WTC11 (cell line): Measurements from ENCODE around the gene WAC. TPM values are rescaled to one million over a fixed set of nuclear protein-coding genes. Genes with fewer than 3 reads are reported as not detected.
"Not testable (repeated sequence)": the region's sequence is repeated elsewhere in the genome, so short reads cannot be mapped to it uniquely, and the experiment has no call there.

Experiments
- ATAC-seq: fragments of 200-7000 bp; cut with Tn5 transposase; 2 replicates; pipeline ENCODE4 v1.10.0; 2021; ENCODE audit warnings: mild to moderate bottlenecking, moderate library complexity
- CTCF ChIA-PET: fragments of 300-600 bp; sonication (Branson Sonifier 250); formaldehyde crosslinking; loops from one replicate; lab custom pipeline; 2021; ENCODE audit warnings: antibody characterized with exemption; lab: Charles Lee
- POLR2A ChIA-PET: fragments of 350-600 bp; sonication (Branson Sonifier 250); formaldehyde crosslinking; loops from one replicate; lab custom pipeline; 2021; ENCODE audit warnings: antibody characterized with exemption; lab: Charles Lee
- DNase-seq: peaks from one replicate; pipeline ENCODE4 v3.0.0; 2021; ENCODE audit warnings: low spot score
- H3K27ac Mint-ChIP-seq: 2 replicates; pipeline ENCODE4 v1.8.0; 2021; ENCODE audit warnings: mixed read lengths
- H3K27me3 Mint-ChIP-seq: 2 replicates; pipeline ENCODE4 v1.8.0; 2021; ENCODE audit warnings: low read depth, mild to moderate bottlenecking, moderate library complexity, mixed read lengths
- H3K36me3 Mint-ChIP-seq: 2 replicates; pipeline ENCODE4 v1.8.0; 2021; ENCODE audit warnings: mixed read lengths
- H3K4me1 Mint-ChIP-seq: 2 replicates; pipeline ENCODE4 v1.8.0; 2022; ENCODE audit warnings: mixed read lengths
- H3K4me3 Mint-ChIP-seq: 2 replicates; pipeline ENCODE4 v1.8.0; 2021; ENCODE audit warnings: mild to moderate bottlenecking, moderate library complexity, mixed read lengths
- H3K9me3 Mint-ChIP-seq: 2 replicates; pipeline ENCODE4 v1.8.0; 2021; ENCODE audit warnings: mixed read lengths
- CBFB ChIP-seq: sonication (generic); formaldehyde crosslinking; IDR thresholded peaks from 2 replicates; pipeline ENCODE4 v1.8.1; 2022; ENCODE audit warnings: mild to moderate bottlenecking, low read depth, missing genetic modification reagents
- ELF4 ChIP-seq: sonication (generic); formaldehyde crosslinking; IDR thresholded peaks from 2 replicates; pipeline ENCODE4 v1.8.1; 2022; ENCODE audit warnings: low read depth, mild to moderate bottlenecking, moderate library complexity, missing genetic modification reagents
- ESRRA ChIP-seq: sonication (generic); formaldehyde crosslinking; IDR thresholded peaks from 2 replicates; pipeline ENCODE4 v1.8.1; 2022; ENCODE audit warnings: mild to moderate bottlenecking, missing genetic modification reagents, borderline replicate concordance
- FOXP1 ChIP-seq: sonication (generic); formaldehyde crosslinking; IDR thresholded peaks from 2 replicates; pipeline ENCODE4 v1.8.0; 2022; ENCODE audit warnings: missing genetic modification reagents, mild to moderate bottlenecking, moderate library complexity, borderline replicate concordance
- JAZF1 ChIP-seq: fragments of 250-450 bp; sonication (Bioruptor Pico); IDR thresholded peaks from 2 replicates; pipeline ENCODE4 v1.9.0; 2021; ENCODE audit warnings: moderate library complexity, mild to moderate bottlenecking, inconsistent platforms
- JUN ChIP-seq: sonication (generic); formaldehyde crosslinking; IDR thresholded peaks from 2 replicates; pipeline ENCODE4 v1.8.0; 2023; ENCODE audit warnings: mild to moderate bottlenecking, missing genetic modification reagents
- KAT7 ChIP-seq: sonication (generic); formaldehyde crosslinking; IDR thresholded peaks from 2 replicates; pipeline ENCODE4 v1.8.1; 2023; ENCODE audit warnings: missing genetic modification reagents, mild to moderate bottlenecking, borderline replicate concordance
- MYBL2 ChIP-seq: sonication (generic); formaldehyde crosslinking; IDR thresholded peaks from 2 replicates; pipeline ENCODE4 v1.8.1; 2023; ENCODE audit warnings: mild to moderate bottlenecking, moderate library complexity, missing genetic modification reagents
- NFE2L1 ChIP-seq: sonication (generic); formaldehyde crosslinking; IDR thresholded peaks from 2 replicates; pipeline ENCODE4 v1.8.1; 2023; ENCODE audit warnings: missing genetic modification reagents
- NR2C2 ChIP-seq: sonication (generic); formaldehyde crosslinking; IDR thresholded peaks from 2 replicates; pipeline ENCODE4 v1.8.0; 2022; ENCODE audit warnings: mild to moderate bottlenecking, missing genetic modification reagents
- RELA ChIP-seq: sonication (generic); formaldehyde crosslinking; IDR thresholded peaks from 2 replicates; pipeline ENCODE4 v1.8.1; 2022; ENCODE audit warnings: missing genetic modification reagents, mild to moderate bottlenecking, borderline replicate concordance
- TEAD1 ChIP-seq: sonication (generic); formaldehyde crosslinking; IDR thresholded peaks from 2 replicates; pipeline ENCODE4 v1.8.0; 2022; ENCODE audit warnings: mild to moderate bottlenecking, missing genetic modification reagents
- ZNF138 ChIP-seq: sonication (generic); formaldehyde crosslinking; conservative IDR thresholded peaks from 2 replicates; pipeline ENCODE4 v1.8.1; 2022; ENCODE audit warnings: mild to moderate bottlenecking, moderate library complexity, missing genetic modification reagents
- ZNF317 ChIP-seq: sonication (generic); formaldehyde crosslinking; IDR thresholded peaks from 2 replicates; pipeline ENCODE4 v1.8.1; 2023; ENCODE audit warnings: low read depth, mild to moderate bottlenecking, moderate library complexity, missing genetic modification reagents, borderline replicate concordance
- ZNF396 ChIP-seq: fragments of 250-450 bp; sonication (Bioruptor Pico); IDR thresholded peaks from 2 replicates; pipeline ENCODE4 v1.8.0; 2021; ENCODE audit warnings: mild to moderate bottlenecking, moderate library complexity, borderline replicate concordance
- ZNF416 ChIP-seq: fragments of 250-450 bp; sonication (Bioruptor Pico); IDR thresholded peaks from 2 replicates; pipeline ENCODE4 v1.9.0; 2021; ENCODE audit warnings: mild to moderate bottlenecking, inconsistent platforms
- ZNF671 ChIP-seq: fragments of 250-450 bp; sonication (Bioruptor Pico); IDR thresholded peaks from 2 replicates; pipeline ENCODE4 v1.8.0; 2021; ENCODE audit warnings: mild to moderate bottlenecking
- total RNA-seq: library from RNA; stranded (reverse); gene quantifications from 3 replicates; pipeline ENCODE4 v1.2.3, GENCODE V29; 2021
- TF ChIP-seq, protein P1 (sequence below): fragments of 250-450 bp; sonication (Bioruptor Pico); IDR thresholded peaks from 2 replicates; pipeline ENCODE4 v1.9.0; 2021; ENCODE audit warnings: moderate library complexity, mild to moderate bottlenecking, inconsistent platforms, borderline replicate concordance
- TF ChIP-seq, protein P2 (sequence below): fragments of 250-450 bp; sonication (Bioruptor Pico); IDR thresholded peaks from 2 replicates; pipeline ENCODE4 v1.9.0; 2021; ENCODE audit warnings: mild to moderate bottlenecking
- TF ChIP-seq, protein P3 (sequence below): sonication (generic); formaldehyde crosslinking; IDR thresholded peaks from 2 replicates; pipeline ENCODE4 v1.8.0; 2022; ENCODE audit warnings: mild to moderate bottlenecking, missing genetic modification reagents
- TF ChIP-seq, protein P4 (sequence below): sonication (generic); formaldehyde crosslinking; IDR thresholded peaks from 2 replicates; pipeline ENCODE4 v1.8.1; 2022; ENCODE audit warnings: missing genetic modification reagents, borderline replicate concordance
- TF ChIP-seq, protein P5 (sequence below): sonication (generic); formaldehyde crosslinking; IDR thresholded peaks from 2 replicates; pipeline ENCODE4 v1.8.1; 2023; ENCODE audit warnings: mild to moderate bottlenecking, missing genetic modification reagents, borderline replicate concordance
- TF ChIP-seq, protein P6 (sequence below): sonication (generic); formaldehyde crosslinking; IDR thresholded peaks from 2 replicates; pipeline ENCODE4 v1.8.1; 2023; ENCODE audit warnings: mild to moderate bottlenecking, missing genetic modification reagents, moderate library complexity

Gene WAC
- total RNA-seq, 1 experiment from 2014 or later = 108 TPM

DNA sequence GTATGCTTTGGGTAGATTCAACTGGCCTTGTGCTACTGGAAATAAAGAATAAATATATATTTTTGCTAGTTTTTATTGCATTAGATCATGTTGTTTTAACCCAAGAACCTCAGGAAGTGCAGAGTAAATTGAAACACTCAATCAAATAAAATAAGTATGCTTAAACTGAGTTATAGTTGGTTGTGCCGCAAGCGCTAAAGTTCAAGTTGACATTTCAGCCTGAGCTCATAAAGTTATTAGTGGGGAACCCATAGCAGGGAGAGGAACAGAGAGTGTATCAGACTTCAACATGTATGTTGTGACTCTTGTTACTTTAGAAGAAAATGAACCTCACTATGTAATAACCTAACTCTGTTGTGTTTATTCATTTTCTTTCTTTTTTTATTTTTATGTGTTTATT lies 119.2 kb downstream of the WAC start (continued):
- TF ChIP-seq, protein P1, sequence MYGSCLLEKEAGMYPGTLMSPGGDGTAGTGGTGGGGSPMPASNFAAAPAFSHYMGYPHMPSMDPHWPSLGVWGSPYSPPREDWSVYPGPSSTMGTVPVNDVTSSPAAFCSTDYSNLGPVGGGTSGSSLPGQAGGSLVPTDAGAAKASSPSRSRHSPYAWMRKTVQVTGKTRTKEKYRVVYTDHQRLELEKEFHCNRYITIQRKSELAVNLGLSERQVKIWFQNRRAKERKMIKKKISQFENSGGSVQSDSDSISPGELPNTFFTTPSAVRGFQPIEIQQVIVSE = no peak
- TF ChIP-seq ZNF317 (CRISPR knock-in tag) (no peak), FOXP1 (CRISPR knock-in tag) (no peak), ZNF416 (CRISPR knock-in tag) (no peak), TEAD1 (CRISPR knock-in tag) (no peak), NR2C2 (CRISPR knock-in tag) (no peak)
- TF ChIP-seq, protein P2, sequence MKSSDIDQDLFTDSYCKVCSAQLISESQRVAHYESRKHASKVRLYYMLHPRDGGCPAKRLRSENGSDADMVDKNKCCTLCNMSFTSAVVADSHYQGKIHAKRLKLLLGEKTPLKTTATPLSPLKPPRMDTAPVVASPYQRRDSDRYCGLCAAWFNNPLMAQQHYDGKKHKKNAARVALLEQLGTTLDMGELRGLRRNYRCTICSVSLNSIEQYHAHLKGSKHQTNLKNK = no peak
- TF ChIP-seq, protein P3, sequence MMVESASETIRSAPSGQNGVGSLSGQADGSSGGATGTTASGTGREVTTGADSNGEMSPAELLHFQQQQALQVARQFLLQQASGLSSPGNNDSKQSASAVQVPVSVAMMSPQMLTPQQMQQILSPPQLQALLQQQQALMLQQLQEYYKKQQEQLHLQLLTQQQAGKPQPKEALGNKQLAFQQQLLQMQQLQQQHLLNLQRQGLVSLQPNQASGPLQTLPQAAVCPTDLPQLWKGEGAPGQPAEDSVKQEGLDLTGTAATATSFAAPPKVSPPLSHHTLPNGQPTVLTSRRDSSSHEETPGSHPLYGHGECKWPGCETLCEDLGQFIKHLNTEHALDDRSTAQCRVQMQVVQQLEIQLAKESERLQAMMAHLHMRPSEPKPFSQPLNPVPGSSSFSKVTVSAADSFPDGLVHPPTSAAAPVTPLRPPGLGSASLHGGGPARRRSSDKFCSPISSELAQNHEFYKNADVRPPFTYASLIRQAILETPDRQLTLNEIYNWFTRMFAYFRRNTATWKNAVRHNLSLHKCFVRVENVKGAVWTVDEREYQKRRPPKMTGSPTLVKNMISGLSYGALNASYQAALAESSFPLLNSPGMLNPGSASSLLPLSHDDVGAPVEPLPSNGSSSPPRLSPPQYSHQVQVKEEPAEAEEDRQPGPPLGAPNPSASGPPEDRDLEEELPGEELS = no peak
- TF ChIP-seq, protein P4, sequence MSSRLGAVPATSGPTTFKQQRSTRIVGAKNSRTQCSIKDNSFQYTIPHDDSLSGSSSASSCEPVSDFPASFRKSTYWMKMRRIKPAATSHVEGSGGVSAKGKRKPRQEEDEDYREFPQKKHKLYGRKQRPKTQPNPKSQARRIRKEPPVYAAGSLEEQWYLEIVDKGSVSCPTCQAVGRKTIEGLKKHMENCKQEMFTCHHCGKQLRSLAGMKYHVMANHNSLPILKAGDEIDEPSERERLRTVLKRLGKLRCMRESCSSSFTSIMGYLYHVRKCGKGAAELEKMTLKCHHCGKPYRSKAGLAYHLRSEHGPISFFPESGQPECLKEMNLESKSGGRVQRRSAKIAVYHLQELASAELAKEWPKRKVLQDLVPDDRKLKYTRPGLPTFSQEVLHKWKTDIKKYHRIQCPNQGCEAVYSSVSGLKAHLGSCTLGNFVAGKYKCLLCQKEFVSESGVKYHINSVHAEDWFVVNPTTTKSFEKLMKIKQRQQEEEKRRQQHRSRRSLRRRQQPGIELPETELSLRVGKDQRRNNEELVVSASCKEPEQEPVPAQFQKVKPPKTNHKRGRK (CRISPR knock-in tag) = no peak

DNA sequence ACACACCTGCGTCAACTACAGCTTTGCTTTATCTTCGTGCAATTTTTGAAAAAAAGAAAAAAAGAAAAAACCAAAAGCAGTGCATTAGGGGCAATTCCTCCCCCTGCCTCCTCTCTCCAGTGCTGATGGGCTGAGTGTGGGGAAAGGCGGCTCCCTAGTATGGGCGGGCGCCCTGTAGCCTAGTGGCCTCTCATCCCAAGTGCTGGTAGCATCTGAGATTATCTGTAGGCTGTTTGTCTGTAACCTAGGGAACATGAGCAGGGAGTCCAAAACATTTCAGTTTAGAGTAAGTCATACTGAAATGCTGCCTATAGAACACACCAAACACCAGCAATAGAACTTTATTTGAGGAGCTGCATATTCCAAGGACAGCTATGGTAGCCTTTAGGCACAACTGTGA lies 119.8 kb downstream of the WAC start:
- Mint-ChIP-seq H3K27me3 (no peaks in the 10 kb centered on the region), H3K4me3 (no peak overlapping the region), H3K36me3 (no peaks in the 10 kb centered on the region), H3K9me3 (peaks cover 10% of the 10 kb centered on the region), H3K27ac (no peak overlapping the region), H3K4me1 (no peaks in the 10 kb centered on the region)
- ChIA-PET CTCF (interaction anchor here (2.4 kb wide), 1 partner anchor 11 kb away, joined by 7 read pairs; no protein-coding TSS in a partner anchor), POLR2A (no interaction called here)
- no peak for TF ChIP-seq ZNF671 (CRISPR knock-in tag)
- no peak for TF ChIP-seq ESRRA (CRISPR knock-in tag)
- no peak for TF ChIP-seq JAZF1 (CRISPR knock-in tag)
- no peak for TF ChIP-seq NFE2L1 (CRISPR knock-in tag)
- no peak for TF ChIP-seq ZNF138 (CRISPR knock-in tag)
- no peak for TF ChIP-seq ELF4
- no peak for TF ChIP-seq MYBL2 (CRISPR knock-in tag)
- TF ChIP-seq ZNF416 (CRISPR knock-in tag) = no peak
- no peak for TF ChIP-seq NR2C2 (CRISPR knock-in tag)
- TF ChIP-seq, protein P5, sequence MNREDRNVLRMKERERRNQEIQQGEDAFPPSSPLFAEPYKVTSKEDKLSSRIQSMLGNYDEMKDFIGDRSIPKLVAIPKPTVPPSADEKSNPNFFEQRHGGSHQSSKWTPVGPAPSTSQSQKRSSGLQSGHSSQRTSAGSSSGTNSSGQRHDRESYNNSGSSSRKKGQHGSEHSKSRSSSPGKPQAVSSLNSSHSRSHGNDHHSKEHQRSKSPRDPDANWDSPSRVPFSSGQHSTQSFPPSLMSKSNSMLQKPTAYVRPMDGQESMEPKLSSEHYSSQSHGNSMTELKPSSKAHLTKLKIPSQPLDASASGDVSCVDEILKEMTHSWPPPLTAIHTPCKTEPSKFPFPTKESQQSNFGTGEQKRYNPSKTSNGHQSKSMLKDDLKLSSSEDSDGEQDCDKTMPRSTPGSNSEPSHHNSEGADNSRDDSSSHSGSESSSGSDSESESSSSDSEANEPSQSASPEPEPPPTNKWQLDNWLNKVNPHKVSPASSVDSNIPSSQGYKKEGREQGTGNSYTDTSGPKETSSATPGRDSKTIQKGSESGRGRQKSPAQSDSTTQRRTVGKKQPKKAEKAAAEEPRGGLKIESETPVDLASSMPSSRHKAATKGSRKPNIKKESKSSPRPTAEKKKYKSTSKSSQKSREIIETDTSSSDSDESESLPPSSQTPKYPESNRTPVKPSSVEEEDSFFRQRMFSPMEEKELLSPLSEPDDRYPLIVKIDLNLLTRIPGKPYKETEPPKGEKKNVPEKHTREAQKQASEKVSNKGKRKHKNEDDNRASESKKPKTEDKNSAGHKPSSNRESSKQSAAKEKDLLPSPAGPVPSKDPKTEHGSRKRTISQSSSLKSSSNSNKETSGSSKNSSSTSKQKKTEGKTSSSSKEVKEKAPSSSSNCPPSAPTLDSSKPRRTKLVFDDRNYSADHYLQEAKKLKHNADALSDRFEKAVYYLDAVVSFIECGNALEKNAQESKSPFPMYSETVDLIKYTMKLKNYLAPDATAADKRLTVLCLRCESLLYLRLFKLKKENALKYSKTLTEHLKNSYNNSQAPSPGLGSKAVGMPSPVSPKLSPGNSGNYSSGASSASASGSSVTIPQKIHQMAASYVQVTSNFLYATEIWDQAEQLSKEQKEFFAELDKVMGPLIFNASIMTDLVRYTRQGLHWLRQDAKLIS = no peak
- TF ChIP-seq ZNF396 (CRISPR knock-in tag) = no peak
- TF ChIP-seq, protein P2 = no peak
- TF ChIP-seq ZNF317 (CRISPR knock-in tag) = no peak
- no peak for TF ChIP-seq RELA
- TF ChIP-seq FOXP1 (CRISPR knock-in tag) = no peak
- TF ChIP-seq CBFB = no peak
- TF ChIP-seq KAT7 = no peak
- TF ChIP-seq, protein P6, sequence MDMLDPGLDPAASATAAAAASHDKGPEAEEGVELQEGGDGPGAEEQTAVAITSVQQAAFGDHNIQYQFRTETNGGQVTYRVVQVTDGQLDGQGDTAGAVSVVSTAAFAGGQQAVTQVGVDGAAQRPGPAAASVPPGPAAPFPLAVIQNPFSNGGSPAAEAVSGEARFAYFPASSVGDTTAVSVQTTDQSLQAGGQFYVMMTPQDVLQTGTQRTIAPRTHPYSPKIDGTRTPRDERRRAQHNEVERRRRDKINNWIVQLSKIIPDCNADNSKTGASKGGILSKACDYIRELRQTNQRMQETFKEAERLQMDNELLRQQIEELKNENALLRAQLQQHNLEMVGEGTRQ = no peak
- TF ChIP-seq JUN (CRISPR knock-in tag) = no peak
- DNase-seq (no peak), ATAC-seq (peak; percentile 53)

DNA sequence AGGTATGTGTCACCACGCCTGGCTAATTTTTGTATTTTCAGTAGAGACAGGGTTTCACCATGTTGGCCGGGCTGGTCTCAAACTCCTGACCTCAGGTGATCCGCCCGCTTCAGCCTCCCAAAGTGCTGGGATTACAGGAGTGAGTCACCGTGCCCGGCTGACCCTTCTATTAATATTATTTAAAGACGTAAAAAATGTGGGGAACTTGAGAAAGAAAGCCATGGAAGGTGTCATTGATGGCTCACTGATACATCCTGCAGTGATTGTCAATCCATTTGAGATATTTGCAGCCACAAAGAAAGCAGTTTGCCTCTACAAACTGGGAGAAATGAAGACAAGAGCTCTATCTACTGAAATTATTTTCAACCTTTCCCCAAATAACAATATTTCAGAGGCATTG lies 125.9 kb downstream of the WAC start:
- H3K27me3 Mint-ChIP-seq, ATAC-seq, H3K4me3 Mint-ChIP-seq, H3K27ac Mint-ChIP-seq, POLR2A ChIA-PET, H3K36me3 Mint-ChIP-seq, DNase-seq, H3K4me1 Mint-ChIP-seq, H3K9me3 Mint-ChIP-seq: not testable (repeated sequence)
- CTCF ChIA-PET = interaction anchor here (0.6 kb wide), 1 partner anchor 646 kb away, joined by 3 read pairs; no protein-coding TSS in a partner anchor
